Uterus (tissue), 2 donors: Measurements from ENCODE around the gene OSBPL2.

ENCODE experiments used
- POLR2A ChIP-seq, 2 donors: fragments of 450-650 bp; IDR thresholded peaks; one replicate each; pipeline ENCODE4 v1.6.1; 2016; ENCODE audit warnings: antibody characterized with exemption in 2 of 2, mild to moderate bottlenecking in 1 of 2, moderate library complexity in 1 of 2
- TF ChIP-seq, protein P1 (sequence below), 4 experiments: fragments of 200-600 bp in 2 of 4; fragments of 450-650 bp in 2 of 4; sonication (generic) in 2 of 4; IDR thresholded peaks; one replicate each; pipeline ENCODE4 v1.5.1; 2016 to 2019; ENCODE audit warnings: antibody characterized with exemption in 4 of 4, mild to moderate bottlenecking in 2 of 4, moderate library complexity in 1 of 4

DNA sequence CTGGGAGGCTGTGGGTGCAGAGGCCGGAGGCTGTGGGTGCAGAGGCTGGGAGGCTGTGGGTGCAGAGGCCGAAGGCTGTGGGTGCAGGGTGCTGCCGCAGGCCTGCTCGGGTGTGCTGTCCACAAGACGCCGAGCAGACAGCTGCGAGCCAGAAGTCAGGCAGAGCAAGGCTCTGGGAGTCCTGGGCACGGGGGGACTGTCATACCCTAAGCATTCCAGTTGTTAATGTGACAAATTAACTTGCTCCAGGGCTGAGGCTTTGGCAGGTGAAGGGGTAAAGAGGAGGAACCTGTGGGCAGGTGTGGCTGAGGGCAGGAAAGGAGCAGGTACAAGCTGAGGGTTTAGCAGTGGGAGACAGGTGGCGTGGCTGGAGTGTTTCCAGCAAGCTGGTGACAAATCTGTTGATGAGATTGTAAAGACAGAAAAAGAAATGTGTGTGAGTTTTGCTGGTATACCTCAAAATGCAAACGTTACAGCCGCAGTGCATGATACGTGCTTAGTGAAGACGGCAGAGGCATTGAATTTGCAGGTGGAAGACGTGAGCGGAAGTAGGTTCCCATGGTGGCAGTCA lies 50.3 kb downstream of the OSBPL2 start:
- TF ChIP-seq POLR2A (IDR thresholded peaks at IDR 0.05): no peak
- TF ChIP-seq, protein P1, sequence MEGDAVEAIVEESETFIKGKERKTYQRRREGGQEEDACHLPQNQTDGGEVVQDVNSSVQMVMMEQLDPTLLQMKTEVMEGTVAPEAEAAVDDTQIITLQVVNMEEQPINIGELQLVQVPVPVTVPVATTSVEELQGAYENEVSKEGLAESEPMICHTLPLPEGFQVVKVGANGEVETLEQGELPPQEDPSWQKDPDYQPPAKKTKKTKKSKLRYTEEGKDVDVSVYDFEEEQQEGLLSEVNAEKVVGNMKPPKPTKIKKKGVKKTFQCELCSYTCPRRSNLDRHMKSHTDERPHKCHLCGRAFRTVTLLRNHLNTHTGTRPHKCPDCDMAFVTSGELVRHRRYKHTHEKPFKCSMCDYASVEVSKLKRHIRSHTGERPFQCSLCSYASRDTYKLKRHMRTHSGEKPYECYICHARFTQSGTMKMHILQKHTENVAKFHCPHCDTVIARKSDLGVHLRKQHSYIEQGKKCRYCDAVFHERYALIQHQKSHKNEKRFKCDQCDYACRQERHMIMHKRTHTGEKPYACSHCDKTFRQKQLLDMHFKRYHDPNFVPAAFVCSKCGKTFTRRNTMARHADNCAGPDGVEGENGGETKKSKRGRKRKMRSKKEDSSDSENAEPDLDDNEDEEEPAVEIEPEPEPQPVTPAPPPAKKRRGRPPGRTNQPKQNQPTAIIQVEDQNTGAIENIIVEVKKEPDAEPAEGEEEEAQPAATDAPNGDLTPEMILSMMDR (IDR thresholded peaks at IDR 0.05): no peak
